ENCODE measurements around the gene RDH8.
"Not testable (repeated sequence)": the region's sequence is repeated elsewhere in the genome, so short reads cannot be mapped to it uniquely, and the experiment has no call there.

Gene RDH8

DNA sequence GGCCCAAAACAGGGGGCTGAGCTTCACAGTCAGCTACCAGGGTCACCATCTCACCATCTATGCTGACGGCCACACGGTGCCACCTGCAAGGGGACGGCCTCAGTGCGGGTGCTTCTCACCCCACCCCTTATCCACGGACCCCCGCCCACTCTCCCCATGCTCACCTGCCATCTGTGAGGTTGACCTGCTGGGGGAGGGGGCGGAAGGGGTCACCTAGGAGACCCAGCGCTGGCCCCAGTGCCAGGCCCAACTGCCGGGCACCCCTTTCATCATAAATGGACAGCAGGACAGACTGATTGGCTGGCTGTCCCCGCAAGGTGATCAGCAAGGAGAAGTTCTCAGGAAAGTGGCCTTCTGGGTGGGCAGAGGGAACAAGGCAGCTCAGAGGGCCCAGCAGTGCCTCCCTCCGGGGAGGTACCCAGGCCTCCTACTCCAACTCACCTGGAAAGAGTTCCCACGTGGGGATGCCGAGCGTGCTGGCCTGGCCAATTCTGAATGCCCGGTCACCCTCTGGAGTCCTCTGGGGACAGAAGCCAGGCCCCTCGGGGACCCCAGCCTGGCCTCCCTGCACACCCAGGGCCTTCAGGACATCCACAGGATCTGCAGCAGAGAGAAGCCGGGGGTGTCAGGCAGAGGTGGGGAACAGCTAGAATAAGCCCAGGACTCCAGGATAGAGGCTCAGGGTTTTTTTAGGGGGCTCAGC is 7.5 kb upstream of the RDH8 start:
- no peak for DNase-seq (ENCODE audit: low spot score)

DNA sequence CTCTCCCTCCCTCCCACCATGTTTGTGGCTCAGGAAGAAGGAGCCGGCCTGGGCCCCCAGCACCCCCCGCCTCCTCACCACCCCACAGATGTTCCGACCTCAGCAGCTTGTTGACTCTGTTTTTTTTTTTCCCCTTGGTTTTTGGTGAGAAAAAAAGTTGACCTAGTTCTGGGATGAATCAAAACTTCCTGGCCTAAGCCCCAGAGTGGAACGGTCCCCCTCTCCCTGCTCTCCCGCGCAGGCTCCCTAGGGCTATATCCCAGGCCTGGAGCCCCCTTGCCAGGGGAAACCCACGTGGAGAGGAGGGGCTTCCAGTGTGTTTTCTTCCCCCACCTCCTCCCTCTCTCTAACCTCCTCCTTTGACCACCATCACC is 7.0 kb upstream of the RDH8 start:
- DNase-seq (ENCODE audit: low spot score): no peak

DNA sequence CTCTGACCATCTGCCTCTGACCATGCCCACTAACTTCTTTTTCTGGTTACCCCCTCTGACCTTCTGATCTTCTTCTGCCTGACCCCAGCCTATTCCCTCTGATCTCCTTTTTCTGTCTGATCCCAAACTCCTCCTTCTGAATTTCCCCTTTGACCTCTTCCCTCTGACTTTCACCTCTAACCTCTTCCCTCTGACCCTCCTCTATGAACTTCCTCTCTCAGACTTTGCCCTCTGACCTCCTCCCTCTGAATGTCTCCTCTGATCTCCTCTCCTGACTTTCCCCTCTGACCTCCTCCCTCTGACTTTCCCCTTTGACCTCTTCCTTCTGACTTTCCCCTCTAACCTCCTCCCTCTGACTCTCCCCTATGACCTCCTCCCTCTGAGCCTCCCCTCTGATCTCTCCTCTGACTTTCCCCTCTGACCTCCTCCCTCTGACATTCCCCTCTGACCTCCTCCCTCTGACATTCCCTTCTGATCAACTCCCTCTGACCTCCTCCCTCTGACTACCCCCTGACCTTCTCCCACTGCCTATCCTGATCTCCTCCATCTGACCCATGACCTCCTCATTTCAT is 6.4 kb upstream of the RDH8 start:
- no peak for DNase-seq (ENCODE audit: low spot score)

DNA sequence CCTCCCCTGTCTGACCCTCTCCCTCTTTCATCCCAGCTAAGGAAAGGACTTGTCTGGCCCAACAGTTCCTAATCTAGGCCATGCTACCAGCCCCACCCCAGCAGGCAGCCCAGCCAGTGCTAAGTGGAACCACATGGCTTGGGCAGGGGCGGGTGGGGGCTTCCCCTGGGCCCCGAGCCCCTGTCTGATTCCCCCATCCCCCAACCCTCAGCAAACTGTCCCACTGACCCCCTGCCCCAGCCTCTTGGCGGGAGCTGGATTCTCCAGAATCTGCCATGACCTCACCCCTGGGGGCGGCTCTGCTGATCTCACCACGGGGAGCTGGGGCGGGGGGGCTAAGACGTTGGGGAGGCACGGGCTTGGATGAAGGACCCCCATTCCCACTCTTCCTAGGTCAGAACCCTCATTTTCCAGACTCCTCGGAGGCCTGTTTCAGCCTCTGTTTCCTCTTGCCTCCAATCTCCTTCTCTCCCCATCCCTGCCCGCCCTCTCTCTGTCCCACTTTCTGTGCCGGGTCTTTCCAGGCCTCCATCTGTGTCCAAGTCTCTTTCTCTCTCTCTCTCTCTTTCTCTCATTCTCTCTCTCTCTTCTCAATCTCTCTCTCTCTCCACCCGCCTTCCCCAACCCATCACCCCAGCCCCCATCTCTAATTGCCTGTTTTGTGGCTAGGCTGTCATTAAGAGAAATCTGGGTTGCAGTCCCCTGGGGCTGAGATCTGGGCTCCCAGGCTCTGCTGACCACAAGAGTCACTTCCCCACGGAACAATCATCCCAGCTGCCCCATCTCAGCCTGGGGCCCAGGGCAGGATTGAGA is 5.7 kb upstream of the RDH8 start:
- no peak for DNase-seq (ENCODE audit: low spot score)

DNA sequence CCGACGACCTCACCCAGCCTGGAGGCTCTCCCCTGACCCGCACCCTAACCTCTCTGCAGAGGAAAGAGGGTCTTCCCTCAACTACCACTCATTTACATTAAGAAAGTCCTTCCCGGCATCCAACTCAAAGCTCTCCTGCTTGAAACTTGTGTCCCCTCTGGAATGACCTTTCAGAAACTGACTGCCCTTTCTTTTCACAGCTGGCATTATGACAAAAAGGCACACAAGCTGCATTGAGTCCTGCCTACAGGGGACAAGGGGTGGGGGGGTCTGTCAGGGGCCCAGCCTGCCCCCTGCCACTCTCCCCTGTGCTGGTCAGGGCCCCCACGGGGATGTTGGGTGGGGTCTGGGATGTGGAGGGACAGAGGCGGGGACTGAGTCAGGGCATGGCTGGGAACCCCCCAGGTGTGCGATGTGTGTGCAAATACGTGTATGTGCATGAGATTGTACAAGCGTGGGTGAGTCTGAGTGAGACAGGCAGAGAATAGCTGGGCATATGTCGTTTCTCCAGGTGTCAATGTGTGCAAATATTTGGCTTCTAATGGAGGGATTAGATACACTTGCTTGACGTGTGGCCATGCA is 5.0 kb upstream of the RDH8 start:
- no peak for DNase-seq (ENCODE audit: low spot score)

DNA sequence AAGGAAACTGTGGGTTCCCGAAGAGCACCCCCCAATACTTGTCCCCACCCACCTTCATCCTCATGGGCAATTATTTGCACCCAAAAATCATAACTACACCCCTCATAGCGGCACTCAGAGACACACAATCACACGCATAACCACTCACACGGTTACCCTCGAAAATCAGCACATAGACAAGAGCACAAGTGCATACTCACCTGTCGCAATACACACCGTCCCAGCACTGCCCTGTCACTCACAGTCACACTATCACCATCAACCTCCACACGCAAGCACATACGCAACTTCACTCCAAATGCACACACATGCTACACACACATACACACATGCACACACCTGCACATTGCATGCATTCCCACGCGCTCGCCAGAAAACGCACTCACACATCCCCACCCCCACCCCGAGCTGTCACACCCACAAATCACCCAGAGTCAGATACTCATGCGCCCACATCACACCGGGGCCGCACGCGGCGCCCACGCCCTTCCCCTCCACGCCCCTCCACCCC is 3.5 kb upstream of the RDH8 start:
- DNase-seq (ENCODE audit: low spot score): peak; percentile 54

DNA sequence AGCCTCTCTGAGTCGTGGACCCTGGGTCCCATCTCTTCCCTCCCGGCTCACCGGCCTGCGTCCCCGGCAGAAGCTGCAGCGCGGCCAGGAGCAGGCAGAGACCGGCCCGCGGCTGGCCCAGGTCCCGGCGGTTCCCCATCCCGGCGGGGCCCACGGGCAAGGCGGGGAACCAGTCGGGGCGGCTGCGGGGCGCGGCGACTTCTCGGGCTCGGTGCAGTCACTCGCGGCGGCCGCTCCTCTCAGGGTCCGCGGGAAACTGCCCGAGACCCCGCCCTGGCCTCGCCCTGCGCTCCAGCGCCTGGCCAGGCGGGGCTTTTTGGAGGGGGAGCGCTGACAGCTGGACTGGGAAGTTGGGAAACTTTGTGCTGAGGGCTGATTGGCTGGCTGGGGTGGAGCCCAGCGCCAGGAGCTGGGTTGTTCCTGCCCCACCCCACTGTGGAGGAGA is 3.0 kb upstream of the RDH8 start, which contains the start of gene COL5A3:
COL5A3 (minus strand) TSS at position 258 of the 445 bp plus-strand sequence; CDS start at position 139, 119 bp downstream.
- peak; percentile 22 for DNase-seq (ENCODE audit: low spot score)

DNA sequence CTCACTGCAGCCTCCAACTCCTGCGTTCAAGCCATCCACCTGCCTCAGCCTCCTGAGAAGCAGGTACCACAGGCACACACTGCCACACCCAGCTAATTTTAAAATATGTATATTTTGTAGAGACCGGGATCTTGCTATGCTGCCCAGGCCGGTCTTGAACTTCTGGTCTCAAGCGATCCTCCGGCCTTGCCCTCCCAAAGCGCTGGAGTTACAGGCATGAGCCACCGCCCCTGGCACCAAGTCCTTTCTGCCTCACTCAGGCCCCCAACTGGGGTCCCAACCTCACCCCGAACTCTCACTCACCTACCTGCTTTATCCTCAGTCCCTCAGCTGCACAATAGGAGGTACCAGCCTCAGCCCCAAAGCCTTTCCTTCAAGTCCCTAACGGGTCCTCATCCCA is 2.3 kb upstream of the RDH8 start:
- no peak for DNase-seq (ENCODE audit: low spot score)

DNA sequence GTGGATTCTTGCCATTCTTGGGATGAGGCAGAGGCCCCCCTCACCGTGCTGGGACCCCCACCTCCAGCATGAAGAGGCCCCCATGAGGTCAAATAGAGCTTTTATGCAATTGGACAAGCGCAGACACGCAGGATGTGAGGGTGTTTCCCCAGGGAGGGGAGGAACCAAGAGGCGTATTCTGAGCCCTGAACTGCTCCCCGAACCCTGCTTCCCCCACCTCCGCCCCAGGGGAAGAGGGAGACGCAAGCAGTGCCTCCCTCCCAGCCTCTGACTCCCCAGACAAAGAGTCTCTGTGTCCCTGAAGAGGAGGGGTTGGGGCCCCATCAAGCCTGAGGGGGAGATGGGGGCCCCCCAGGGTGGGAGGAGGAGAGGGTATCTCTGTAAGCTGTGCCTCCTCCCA is 1.3 kb upstream of the RDH8 start:
- no peak for DNase-seq (ENCODE audit: low spot score)

DNA sequence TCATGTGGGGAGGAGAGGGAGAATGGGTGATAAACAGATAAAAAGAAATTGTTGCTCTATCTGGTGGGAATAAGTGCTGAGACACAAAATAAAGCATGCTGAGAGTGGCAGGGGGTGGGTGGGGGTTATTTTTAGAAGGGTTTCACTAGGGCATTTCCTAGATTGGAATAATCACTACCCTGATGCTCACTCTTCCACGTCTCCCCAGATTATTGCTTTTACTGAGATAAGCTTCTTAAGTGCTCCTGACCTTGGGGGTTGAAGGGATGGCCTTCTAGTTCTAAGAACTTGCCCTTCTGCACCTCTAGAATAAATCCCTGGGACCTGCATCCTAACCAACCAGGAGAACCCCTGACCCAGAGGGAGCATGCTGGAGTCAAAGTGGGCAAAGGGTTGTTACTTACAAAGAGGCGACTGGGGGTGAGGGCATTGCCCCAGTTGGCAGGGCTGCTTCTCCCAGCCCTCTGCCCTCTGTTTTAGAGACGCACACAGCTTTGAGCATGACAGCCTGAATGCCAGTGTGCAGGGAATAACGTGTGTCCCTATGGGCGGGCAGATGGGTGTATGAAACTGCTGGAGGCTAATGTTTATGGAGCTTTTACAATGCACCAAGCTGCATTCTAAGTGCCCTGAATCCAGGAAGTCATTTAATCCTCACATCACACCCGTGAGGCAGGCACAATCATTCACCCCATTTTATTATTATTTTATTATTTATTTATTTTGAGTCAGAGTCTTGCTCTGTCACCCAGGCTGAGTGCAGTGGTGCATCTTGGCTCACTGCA is 743 bp downstream of the RDH8 start:
- DNase-seq (ENCODE audit: low spot score): no peak

DNA sequence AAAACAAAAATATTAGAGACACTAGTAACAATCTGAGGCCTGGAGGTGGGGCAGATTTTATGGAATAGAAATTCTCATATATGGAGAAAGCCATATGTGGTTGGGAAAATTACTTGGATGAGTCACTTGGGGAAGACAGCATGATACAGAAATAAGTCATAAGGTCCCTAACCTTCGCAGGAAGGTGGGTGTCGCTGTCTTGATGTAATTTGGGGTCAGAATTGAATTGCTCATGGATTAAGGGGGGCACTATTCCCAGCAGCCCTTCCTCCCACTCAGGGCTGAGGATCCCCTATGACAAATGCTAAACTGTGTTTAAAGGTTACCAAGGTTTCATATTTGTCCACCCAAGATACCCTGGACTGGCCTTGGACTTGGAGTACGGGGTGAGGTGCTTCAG is 5.0 kb downstream of the RDH8 start:
- DNase-seq (ENCODE audit: low spot score): no peak

DNA sequence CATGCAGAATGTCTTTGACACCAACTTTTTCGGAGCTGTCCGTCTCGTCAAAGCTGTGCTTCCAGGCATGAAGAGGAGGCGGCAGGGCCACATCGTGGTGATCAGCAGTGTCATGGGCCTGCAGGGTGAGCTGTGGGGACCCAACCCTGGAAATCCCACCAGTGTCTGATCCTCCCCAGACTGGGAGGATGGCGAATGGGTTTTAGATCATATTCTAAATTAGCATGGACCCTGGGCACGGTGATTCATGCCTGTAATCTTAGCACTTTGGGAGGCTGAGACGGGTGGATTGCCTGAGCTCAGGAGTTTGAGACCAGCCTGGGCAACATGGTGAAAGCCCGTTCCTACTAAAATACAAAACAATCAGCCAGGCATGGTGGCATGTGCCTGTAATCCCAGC is 5.5 kb downstream of the RDH8 start:
- DNase-seq (ENCODE audit: low spot score): no peak

DNA sequence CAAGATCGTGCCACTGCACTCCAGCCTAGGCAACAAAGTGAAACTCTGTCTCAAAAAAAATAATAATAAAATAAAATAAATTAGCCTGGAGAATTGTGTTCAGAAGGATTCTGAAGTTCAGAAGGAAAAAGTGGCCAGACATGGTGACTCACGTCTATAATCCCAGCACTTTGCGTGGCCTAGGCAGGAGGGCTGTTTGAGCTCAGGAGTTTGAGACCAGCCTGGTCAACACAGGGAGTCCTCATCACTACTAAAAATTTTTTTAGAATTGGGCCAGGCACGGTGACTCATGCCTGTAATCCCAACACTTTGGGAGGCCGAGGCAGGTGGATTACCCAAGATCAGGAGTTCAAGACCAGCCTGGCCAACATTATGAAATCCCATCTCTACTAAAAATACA is 6.0 kb downstream of the RDH8 start:
- no peak for DNase-seq (ENCODE audit: low spot score)

DNA sequence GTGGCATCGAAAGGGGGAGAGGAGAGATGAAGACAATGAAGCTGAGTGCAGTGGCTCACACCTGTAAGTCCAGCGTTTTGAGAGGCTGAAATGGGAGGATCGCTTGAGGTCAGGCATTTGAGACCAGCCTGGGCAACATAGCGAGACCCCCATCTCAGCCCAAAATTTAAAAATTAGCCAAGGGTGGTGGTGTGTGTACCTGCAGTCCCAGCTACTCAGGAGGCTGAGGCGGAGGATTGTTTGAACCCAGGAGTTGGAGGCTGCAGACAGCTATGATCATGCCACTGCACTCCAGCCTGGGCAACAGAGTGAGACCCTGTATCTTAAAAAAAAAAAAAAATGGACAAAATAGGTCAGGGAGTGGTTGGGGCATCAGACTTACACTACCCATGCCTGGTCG is 7.6 kb downstream of the RDH8 start:
- no peak for DNase-seq (ENCODE audit: low spot score)

DNA sequence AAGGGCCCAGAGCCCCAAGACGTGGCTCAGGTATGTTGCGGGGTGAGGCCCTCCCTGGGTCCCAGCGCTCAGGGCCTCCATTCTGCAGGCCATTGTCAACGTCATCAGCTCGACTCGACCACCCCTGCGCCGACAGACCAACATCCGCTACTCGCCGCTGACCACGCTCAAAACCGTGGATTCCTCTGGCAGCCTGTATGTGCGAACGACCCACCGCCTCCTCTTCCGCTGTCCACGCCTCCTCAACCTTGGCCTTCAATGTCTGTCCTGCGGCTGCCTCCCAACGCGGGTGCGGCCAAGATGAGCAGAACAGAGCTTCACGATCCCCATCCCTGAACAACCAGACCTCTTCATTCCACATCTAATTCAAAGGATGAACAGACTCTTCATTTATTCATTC is 8.2 kb downstream of the RDH8 start:
- DNase-seq (ENCODE audit: low spot score): no peak

DNA sequence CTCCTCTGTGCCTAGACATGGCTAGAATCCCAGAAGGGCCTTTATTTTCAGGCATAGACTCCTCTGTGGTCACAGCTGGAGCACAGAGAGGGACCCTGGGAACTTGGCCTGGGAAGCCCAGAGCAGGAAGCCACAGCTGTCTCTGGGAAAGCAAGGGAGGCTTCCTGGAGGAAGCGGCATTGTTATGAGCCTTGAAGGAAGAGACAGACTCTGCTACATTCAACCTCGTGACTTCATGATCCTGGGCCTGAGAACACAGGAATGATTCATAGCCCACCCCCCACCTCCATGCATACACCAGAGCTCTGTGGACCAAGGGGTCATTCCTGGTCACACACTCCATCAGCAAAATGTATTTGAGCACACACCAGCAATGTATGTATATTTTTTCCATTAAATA is 8.6 kb downstream of the RDH8 start:
- no peak for DNase-seq (ENCODE audit: low spot score)

DNA sequence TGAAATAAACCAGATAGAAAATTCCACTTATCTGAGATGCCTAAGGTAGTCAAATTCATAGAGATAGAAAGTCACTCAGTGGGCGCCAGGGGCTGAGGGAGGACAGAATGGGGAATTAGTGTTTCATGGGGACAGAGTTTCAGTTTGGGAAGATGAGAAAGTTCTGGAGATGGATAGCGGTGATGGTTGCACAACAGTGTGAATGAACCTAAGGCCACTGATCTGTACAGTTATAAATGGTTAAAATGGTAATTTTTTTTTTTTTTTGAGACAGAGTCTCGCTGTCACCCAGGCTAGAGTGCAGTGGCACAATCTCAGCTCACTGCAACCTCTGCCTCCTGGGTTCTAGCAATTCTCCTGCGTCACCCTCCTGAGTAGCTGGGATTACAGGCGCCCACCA is 9.8 kb downstream of the RDH8 start:
- DNase-seq (ENCODE audit: low spot score): not testable (repeated sequence)

DNA sequence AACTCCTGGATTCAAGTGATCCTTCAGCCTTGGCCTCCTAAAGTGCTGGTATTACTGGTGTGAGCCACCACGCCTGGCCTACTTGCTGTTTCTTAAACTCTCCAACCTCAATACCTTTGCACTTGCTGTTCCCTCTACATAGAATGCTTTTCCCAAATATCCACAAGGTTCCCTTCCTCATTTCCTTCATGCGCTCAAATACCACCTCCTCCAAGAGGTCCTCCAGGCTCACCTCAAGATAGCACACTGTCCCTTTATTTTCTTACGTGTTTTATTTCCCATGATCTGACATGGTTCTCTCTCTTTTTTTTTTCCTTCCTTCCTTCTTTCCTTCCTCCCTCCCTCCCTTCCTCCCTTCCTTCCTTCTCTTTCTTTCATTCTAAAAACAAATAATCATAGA is 13.5 kb downstream of the RDH8 start:
- no peak for DNase-seq (ENCODE audit: low spot score)

DNA sequence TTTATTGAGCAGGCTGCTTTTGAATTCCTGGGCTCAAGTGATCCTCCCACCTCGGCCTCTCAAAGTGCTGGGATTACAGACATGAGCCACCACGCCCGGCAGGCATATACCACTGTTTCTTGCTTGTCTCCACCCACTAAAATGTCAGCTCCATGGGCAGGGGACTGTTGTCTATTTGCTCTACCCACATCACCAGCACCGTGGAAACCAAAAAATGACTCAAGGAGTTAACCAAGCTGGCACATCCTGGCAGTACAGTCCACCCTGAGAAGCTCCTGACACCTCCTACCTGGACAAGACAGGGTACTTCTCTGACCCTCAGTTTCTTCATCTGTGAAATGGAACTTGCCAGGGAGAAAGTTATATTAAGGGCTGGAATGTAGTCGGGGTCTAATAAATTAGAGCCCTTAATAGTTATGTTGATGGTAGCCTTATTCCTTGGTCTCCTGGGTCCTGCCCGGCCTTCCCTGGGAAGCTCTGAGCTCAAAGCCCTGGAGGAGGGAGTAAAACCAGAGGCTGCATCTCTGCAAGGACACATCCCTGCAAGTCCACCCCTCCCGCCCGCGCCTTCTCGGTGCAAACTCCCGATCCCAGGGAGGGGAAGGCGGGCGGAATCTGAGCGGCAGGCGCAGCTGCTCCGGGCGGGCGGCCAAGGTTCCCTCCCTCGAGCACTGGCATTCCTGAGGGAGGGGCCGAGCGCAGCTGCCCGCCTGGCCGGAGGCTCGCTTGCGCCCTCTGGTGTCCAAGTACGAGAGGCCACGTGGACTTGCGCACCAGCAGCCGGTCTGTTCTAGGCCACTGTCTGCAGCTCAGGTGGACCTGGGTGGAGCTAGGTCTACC is 14.1 kb downstream of the RDH8 start:
- DNase-seq (ENCODE audit: low spot score): peak; percentile 90

DNA sequence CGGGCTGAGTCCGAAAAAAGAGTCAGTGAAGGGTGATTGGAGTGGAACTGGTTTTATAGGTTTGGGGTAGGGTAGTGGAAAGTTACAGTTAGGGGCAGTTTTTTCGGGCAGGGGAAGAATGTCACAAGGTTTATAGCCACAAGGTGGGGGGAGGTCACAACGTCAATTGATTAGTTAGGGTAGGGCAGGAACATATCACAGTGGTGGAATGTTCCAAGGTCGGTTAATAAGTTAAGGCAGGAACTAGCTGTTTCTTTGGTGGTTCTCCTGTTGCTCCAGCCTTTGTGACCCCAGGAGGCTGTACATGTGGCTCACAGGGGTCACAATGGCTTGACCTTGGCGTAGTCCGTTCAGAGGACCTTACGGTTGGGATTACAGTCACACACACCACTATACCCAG is 20.3 kb downstream of the RDH8 start:
- no peak for DNase-seq (ENCODE audit: low spot score)

DNA sequence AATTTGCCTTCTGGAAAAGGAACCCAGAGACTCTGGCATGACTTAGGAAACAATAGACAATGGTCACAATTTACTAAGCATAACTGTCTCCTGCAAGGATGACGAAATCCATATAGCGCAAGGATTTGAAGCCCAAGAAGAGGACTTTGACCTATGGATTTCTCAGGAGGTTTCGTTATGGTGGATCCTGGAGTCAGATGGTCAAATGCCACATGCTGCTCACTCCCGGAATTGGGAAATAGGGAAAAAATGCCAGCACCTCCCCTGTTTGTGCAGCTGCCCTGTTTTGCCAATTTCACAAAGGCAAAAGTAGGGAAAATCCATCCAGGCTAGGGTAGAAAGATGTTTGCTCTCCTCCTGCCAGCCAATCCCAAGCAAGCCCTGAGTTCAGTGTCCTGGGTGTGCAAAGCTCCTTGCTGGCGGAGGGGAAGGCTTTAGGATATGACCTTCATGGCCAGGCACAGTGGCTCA is 23.4 kb downstream of the RDH8 start:
- DNase-seq (ENCODE audit: low spot score): no peak
